ENCODE results near the gene RASSF5.

- TF ChIP-seq CTCF (IDR thresholded peaks at IDR 0.05) (no peak), POLR2AphosphoS5 (IDR thresholded peaks at IDR 0.05; ENCODE audit: insufficient read depth in 1 of 2, low read depth in 1 of 2) (no peak), POLR2A (IDR thresholded peaks at IDR 0.05) (no peak)
These were observed 14.5 kb downstream of the RASSF5 start for GRCh38 chr1:206521694-206522402.
